Measurements from ENCODE around the gene COMMD3. TPM values are rescaled to one million over a fixed set of nuclear protein-coding genes. Genes with fewer than 3 reads are reported as not detected.

COMMD3 gene
- total RNA-seq, 1 donor from 2014 or later, result 92.4 TPM

- no peak overlapping the region for H3K4me3 ChIP-seq (ENCODE audit: low read depth, low read length)
- no peak for TF ChIP-seq CTCF (IDR thresholded peaks at IDR 0.05; ENCODE audit: insufficient read depth, low read length, poor library complexity, severe bottlenecking)
- DNase-seq (ENCODE audit: low read depth), result no peak
- no peaks in the 10 kb centered on the region for H3K36me3 ChIP-seq (ENCODE audit: control insufficient read depth, insufficient read depth, low read length)
- H3K27me3 ChIP-seq (ENCODE audit: control insufficient read depth, insufficient read depth, low read length), result peaks cover 13% of the 10 kb centered on the region
Measured at GRCh38 chr10:22317771-22318565, 1.8 kb downstream of the COMMD3 start.

- DNase-seq (ENCODE audit: low read depth), result no peak
- Histone ChIP-seq H3K36me3 (ENCODE audit: control insufficient read depth, insufficient read depth, low read length) (no peaks in the 10 kb centered on the region), H3K27me3 (ENCODE audit: control insufficient read depth, insufficient read depth, low read length) (peaks cover 15% of the 10 kb centered on the region), H3K4me3 (ENCODE audit: low read depth, low read length) (no peak overlapping the region)
- TF ChIP-seq CTCF (IDR thresholded peaks at IDR 0.05; ENCODE audit: insufficient read depth, low read length, poor library complexity, severe bottlenecking), result no peak
Measured at GRCh38 chr10:22318772-22319171, 2.6 kb downstream of the COMMD3 start.

- Histone ChIP-seq H3K4me3 (ENCODE audit: low read depth, low read length) (no peak overlapping the region), H3K27me3 (ENCODE audit: control insufficient read depth, insufficient read depth, low read length) (peaks cover 15% of the 10 kb centered on the region), H3K36me3 (ENCODE audit: control insufficient read depth, insufficient read depth, low read length) (no peaks in the 10 kb centered on the region)
- no peak for TF ChIP-seq CTCF (IDR thresholded peaks at IDR 0.05; ENCODE audit: insufficient read depth, low read length, poor library complexity, severe bottlenecking)
- no peak for DNase-seq (ENCODE audit: low read depth)
Measured at GRCh38 chr10:22319547-22319979, 3.4 kb downstream of the COMMD3 start.

GRCh38 chr10:22319980-22320558, 3.9 kb downstream of the COMMD3 start:
- peaks cover 15% of the 10 kb centered on the region for H3K27me3 ChIP-seq (ENCODE audit: control insufficient read depth, insufficient read depth, low read length)
- no peak for DNase-seq (ENCODE audit: low read depth)
- TF ChIP-seq CTCF (IDR thresholded peaks at IDR 0.05; ENCODE audit: insufficient read depth, low read length, poor library complexity, severe bottlenecking), result no peak
- H3K4me3 ChIP-seq (ENCODE audit: low read depth, low read length), result peak overlapping the region; percentile 74
- no peaks in the 10 kb centered on the region for H3K36me3 ChIP-seq (ENCODE audit: control insufficient read depth, insufficient read depth, low read length)

GRCh38 chr10:22320591-22321155, 4.5 kb downstream of the COMMD3 start, which contains the start of gene BMI1:
TSS of gene BMI1 (plus strand) at chr10:22321099. CDS start at chr10:22326450, 5,351 bp downstream.
- DNase-seq (ENCODE audit: low read depth), result no peak

More at GRCh38 chr10:22320591-22321155, 4.5 kb downstream of the COMMD3 start, which contains the start of gene BMI1:
- TF ChIP-seq CTCF (IDR thresholded peaks at IDR 0.05; ENCODE audit: insufficient read depth, low read length, poor library complexity, severe bottlenecking), result no peak
- peak within 1 kb of the TSS; percentile 74 for H3K4me3 ChIP-seq (ENCODE audit: low read depth, low read length)
- H3K36me3 ChIP-seq (ENCODE audit: control insufficient read depth, insufficient read depth, low read length), result no peaks in the 10 kb centered on the region
- H3K27me3 ChIP-seq (ENCODE audit: control insufficient read depth, insufficient read depth, low read length), result peaks cover 15% of the 10 kb centered on the region

All from kidney epithelial cell (primary cell).